Choroid plexus epithelial cell (primary cell): ENCODE data around the gene CAMK1D.

Experiments used
- DNase-seq: peaks from one replicate; pipeline ENCODE4 v3.0.0-alpha.2; 2010; ENCODE audit warnings: low read depth
- H3K4me3 ChIP-seq: 2 replicates; pipeline ENCODE4 v1.5.1; 2011; ENCODE audit warnings: low read depth, mild to moderate bottlenecking, control low read depth, low read length, moderate library complexity
- TF ChIP-seq, protein P1 (sequence below): conservative IDR thresholded peaks from 2 replicates; pipeline ENCODE4 v1.5.1; 2011; ENCODE audit warnings: low read depth, mild to moderate bottlenecking, control low read depth, inconsistent platforms, low read length, moderate library complexity

Gene CAMK1D

GRCh38 chr10:12727832-12728215 lies 378.5 kb downstream of the CAMK1D start:
- TF ChIP-seq, protein P1, sequence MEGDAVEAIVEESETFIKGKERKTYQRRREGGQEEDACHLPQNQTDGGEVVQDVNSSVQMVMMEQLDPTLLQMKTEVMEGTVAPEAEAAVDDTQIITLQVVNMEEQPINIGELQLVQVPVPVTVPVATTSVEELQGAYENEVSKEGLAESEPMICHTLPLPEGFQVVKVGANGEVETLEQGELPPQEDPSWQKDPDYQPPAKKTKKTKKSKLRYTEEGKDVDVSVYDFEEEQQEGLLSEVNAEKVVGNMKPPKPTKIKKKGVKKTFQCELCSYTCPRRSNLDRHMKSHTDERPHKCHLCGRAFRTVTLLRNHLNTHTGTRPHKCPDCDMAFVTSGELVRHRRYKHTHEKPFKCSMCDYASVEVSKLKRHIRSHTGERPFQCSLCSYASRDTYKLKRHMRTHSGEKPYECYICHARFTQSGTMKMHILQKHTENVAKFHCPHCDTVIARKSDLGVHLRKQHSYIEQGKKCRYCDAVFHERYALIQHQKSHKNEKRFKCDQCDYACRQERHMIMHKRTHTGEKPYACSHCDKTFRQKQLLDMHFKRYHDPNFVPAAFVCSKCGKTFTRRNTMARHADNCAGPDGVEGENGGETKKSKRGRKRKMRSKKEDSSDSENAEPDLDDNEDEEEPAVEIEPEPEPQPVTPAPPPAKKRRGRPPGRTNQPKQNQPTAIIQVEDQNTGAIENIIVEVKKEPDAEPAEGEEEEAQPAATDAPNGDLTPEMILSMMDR = no peak
- no peak overlapping the region for H3K4me3 ChIP-seq
- no peak for DNase-seq

DNA sequence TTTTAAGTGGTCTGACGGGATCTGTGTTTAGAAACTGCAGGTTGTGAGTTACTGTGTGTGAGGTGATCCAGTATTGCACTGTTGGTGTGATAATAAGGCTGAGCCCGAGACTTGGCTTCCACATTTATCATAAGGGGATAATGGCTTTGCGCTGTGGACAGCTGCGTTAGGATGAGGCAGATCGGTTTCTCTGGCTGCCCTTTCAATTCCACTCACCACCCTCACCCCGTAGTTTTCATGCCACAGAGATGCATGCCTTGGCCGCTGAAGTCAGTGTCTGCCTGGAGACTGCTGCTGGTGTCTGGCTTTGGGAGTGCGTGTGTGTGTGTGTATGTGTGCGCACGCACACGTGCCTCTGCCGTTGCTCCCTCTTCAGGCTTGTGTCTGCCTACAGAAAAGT lies 379.1 kb downstream of the CAMK1D start:
- TF ChIP-seq, protein P1 = no peak
- H3K4me3 ChIP-seq = no peak overlapping the region
- no peak for DNase-seq

GRCh38 chr10:12729885-12730284 lies 380.5 kb downstream of the CAMK1D start:
- DNase-seq = no peak
- no peak overlapping the region for H3K4me3 ChIP-seq
- TF ChIP-seq, protein P1 = peak; percentile 55

- H3K4me3 ChIP-seq = no peak overlapping the region
- DNase-seq = no peak
Measured at GRCh38 chr10:12730809-12731519, 381.6 kb downstream of the CAMK1D start.

GRCh38 chr10:12733271-12733670 lies 383.9 kb downstream of the CAMK1D start:
- DNase-seq = no peak
- TF ChIP-seq, protein P1 = no peak
- no peak overlapping the region for H3K4me3 ChIP-seq

More at GRCh38 chr10:12730809-12731519, 381.6 kb downstream of the CAMK1D start:
- TF ChIP-seq, protein P1 = no peak

DNA sequence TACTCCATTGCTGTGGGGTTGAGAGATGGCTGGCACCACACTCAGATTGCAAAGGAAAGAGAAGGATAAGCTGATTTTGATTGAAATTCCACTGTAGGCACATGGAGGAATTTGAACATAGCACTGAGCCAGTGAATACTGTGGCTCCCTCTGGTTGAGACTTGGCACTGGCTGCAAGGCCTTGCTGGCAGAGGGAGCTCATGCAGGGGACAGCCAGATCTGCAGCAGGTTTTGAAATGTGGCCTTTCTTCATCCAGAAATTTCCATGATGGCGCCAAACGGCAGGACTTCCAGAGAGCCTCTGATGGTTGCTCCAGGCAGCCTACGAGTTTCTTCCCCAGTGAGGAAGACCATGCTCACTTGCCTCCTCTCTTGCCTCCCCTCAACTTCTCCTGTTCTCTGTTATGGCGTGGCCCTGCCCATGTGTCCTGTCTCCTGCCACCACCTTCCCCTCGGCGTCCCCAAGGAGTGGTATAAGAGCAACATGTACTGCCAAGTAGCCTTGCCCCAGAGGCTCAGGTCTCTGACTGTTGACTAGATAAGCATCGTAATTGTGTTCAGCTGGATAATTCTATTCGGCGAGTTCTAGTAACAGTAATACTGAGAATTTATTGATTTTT lies 386.6 kb downstream of the CAMK1D start:
- DNase-seq = no peak
- H3K4me3 ChIP-seq = no peak overlapping the region
- TF ChIP-seq, protein P1 = no peak

DNA sequence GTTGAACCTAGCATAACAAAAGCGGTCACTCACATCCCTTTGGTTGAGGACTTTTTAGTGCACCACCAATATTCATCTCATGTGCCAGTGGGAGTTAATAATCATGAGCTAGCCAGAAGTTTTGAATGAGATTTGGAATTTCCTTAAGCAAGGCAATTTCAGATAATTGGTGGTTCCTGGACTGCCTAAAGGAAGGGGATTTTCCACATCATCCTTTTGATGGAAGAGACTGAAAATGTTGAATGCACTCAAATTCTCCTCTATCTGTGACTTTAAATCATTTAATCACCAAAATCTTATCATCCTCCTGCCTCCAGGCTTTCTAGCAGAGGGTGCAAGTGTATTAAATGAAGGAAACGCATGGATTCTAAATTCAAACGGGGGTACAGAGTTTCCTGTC lies 391.5 kb downstream of the CAMK1D start:
- TF ChIP-seq, protein P1 = no peak
- DNase-seq = no peak
- H3K4me3 ChIP-seq = no peak overlapping the region
